SH-SY5Y (cell line): ENCODE results near the gene VAPA.

ENCODE experiments used
- GATA2 ChIP-seq: IDR thresholded peaks from 2 replicates; pipeline ENCODE4 v1.6.1; 2011; ENCODE audit warnings: mild to moderate bottlenecking, low read depth, low read length
- GATA3 ChIP-seq: IDR thresholded peaks from 2 replicates; pipeline ENCODE4 v1.6.1; 2011; ENCODE audit warnings: low read depth, mild to moderate bottlenecking, low read length, moderate library complexity

The VAPA gene

GRCh38 chr18:9877655-9878014 is 36.2 kb upstream of the VAPA start:
- TF ChIP-seq GATA3 (no peak), GATA2 (no peak)

- TF ChIP-seq GATA2, result no peak
- TF ChIP-seq GATA3, result no peak
These were observed 35.7 kb upstream of the VAPA start for GRCh38 chr18:9878095-9878494.

GRCh38 chr18:9878783-9879242 is 35.0 kb upstream of the VAPA start:
- TF ChIP-seq GATA2, result no peak
- TF ChIP-seq GATA3, result no peak

- TF ChIP-seq GATA2, result no peak
- TF ChIP-seq GATA3, result no peak
These were observed 29.7 kb upstream of the VAPA start for GRCh38 chr18:9884090-9884489.

GRCh38 chr18:9884532-9885140 is 29.2 kb upstream of the VAPA start:
- no peak for TF ChIP-seq GATA3
- no peak for TF ChIP-seq GATA2

GRCh38 chr18:9885170-9886004 is 28.4 kb upstream of the VAPA start, which contains the start of gene TXNDC2:
Gene TXNDC2, plus strand, starts transcription at chr18:9885973. Its CDS starts 708 bp downstream, at chr18:9886681.
- no peak for TF ChIP-seq GATA3
- no peak for TF ChIP-seq GATA2

- TF ChIP-seq GATA2 (no peak), GATA3 (no peak)
These were observed 27.8 kb upstream of the VAPA start for GRCh38 chr18:9886005-9886348.

- TF ChIP-seq GATA2 (no peak), GATA3 (no peak)
These were observed 25.8 kb upstream of the VAPA start for GRCh38 chr18:9887992-9888391.

GRCh38 chr18:9890196-9890595 is 23.6 kb upstream of the VAPA start:
- TF ChIP-seq GATA3 (no peak), GATA2 (no peak)

GRCh38 chr18:9890957-9891356 is 22.9 kb upstream of the VAPA start:
- TF ChIP-seq GATA3 (no peak), GATA2 (no peak)

- TF ChIP-seq GATA3, result no peak
- no peak for TF ChIP-seq GATA2
These were observed 19.3 kb upstream of the VAPA start for GRCh38 chr18:9894454-9895068.

GRCh38 chr18:9897129-9897528 is 16.7 kb upstream of the VAPA start:
- TF ChIP-seq GATA3 (no peak), GATA2 (no peak)

- TF ChIP-seq GATA3, result no peak
These were observed 14.8 kb upstream of the VAPA start for GRCh38 chr18:9898792-9899549.

- no peak for TF ChIP-seq GATA2
- TF ChIP-seq GATA3, result no peak
These were observed 13.1 kb upstream of the VAPA start for GRCh38 chr18:9900699-9901098.
